C4-2B (cell line): ENCODE results near the gene TMEM266.
A peak's percentile ranks its signal among the peaks of the same experiment; 100 is the strongest.

Experiments used
- H3K27ac ChIP-seq: fragments of 450-650 bp; 2 replicates; pipeline ENCODE4 v1.5.1; 2017
- ZFX ChIP-seq: fragments of 450-650 bp; IDR thresholded peaks from 2 replicates; pipeline ENCODE4 v1.6.1; 2017
- TF ChIP-seq, protein P1 (sequence below): fragments of 450-650 bp; conservative IDR thresholded peaks from 2 replicates; pipeline ENCODE4 v1.5.1; 2017; ENCODE audit warnings: mild to moderate bottlenecking

The TMEM266 gene

DNA sequence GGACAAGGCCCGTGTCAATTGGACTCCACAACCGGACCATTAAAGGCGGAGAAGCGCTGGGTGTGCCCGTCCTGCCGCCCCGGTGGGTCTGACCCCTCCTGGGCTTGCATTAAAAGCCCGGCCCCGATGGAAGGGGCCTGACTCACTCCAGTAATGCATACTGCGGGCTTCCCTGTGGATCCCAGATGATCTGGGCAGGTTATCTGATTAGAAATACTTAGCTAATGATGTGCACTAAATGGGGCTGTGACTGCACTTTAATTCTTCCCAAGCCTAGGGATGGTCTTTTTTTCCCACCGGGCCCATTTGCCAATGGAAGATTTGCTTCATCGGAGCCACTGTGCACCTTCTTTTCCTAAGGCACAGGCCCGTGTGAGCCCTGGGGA lies 124.9 kb downstream of the TMEM266 start:
- H3K27ac ChIP-seq: no peak overlapping the region
- TF ChIP-seq, protein P1, sequence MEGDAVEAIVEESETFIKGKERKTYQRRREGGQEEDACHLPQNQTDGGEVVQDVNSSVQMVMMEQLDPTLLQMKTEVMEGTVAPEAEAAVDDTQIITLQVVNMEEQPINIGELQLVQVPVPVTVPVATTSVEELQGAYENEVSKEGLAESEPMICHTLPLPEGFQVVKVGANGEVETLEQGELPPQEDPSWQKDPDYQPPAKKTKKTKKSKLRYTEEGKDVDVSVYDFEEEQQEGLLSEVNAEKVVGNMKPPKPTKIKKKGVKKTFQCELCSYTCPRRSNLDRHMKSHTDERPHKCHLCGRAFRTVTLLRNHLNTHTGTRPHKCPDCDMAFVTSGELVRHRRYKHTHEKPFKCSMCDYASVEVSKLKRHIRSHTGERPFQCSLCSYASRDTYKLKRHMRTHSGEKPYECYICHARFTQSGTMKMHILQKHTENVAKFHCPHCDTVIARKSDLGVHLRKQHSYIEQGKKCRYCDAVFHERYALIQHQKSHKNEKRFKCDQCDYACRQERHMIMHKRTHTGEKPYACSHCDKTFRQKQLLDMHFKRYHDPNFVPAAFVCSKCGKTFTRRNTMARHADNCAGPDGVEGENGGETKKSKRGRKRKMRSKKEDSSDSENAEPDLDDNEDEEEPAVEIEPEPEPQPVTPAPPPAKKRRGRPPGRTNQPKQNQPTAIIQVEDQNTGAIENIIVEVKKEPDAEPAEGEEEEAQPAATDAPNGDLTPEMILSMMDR: no peak
- no peak for TF ChIP-seq ZFX

- no peak overlapping the region for H3K27ac ChIP-seq
- TF ChIP-seq, protein P1: peak; percentile 78
- no peak for TF ChIP-seq ZFX
These were observed 125.9 kb downstream of the TMEM266 start for GRCh38 chr15:76185716-76186115.

GRCh38 chr15:76187163-76187562 lies 127.4 kb downstream of the TMEM266 start:
- H3K27ac ChIP-seq: no peak overlapping the region
- TF ChIP-seq, protein P1: no peak
- no peak for TF ChIP-seq ZFX

GRCh38 chr15:76189106-76189505 lies 129.3 kb downstream of the TMEM266 start:
- TF ChIP-seq, protein P1: no peak
- TF ChIP-seq ZFX: no peak
- H3K27ac ChIP-seq: no peak overlapping the region

DNA sequence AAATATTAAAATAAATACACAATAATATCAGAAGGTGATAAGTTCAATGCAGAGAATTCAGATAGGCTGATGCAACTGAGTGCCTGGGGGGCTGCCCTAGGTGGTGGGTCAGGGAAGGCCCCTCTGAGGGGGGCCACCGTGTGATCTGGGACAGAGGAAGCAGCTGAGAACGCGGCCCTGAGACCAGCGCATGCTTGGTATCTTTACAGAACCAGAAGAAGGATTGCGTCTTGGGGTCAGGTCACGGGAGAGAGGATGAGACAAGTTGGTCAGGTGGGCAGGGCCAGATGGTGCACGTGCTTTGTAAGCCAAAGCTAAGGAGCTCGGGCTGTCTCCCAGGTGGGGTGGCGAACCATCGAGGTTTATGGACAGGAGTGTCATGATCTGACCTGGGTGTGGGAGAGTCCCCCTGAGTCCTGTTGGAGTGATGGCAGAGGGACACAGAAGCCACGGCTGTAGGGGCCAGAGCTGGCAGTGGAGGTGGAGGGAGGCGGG lies 130.3 kb downstream of the TMEM266 start:
- H3K27ac ChIP-seq: peak overlapping the region; percentile 59
- TF ChIP-seq, protein P1: no peak
- TF ChIP-seq ZFX: no peak

DNA sequence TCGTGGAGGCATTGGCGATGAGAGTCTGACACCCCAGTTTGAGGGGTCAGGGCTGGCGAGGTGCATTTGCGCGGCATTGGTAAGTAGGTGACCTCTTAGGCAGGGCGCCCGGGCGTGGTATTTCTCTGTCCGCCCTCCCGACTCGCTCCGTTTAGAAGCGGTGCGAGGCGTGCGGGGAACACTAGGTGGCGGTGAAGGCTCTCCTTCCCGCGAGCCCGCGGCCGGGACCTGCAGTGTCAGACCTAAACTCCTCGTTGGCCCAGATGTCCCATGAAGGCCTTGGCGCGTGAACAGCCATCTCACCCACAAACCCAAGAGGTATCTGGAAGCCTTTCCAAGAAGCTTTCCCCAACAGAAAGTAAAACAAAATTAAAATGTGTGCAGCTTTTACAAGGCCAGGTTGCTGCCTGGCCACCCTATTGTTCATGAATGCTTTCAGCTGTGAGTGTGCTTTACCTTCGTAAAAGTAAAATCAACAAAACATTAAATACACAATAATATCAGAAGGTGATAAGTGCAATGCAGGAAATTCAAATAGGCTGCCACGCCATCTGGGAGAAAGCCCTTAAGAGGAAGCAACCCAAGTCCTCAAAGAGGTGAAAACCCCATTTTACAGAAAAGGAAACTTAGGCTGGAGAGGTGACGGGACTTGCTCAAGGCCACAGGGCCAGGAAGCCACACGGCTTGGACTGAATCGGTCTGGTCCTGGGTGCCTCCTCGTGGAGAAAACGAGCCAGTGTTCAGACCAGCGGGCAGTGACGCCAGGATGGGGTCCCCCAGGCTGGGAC lies 131.2 kb downstream of the TMEM266 start:
- TF ChIP-seq ZFX: peak; percentile 29; the same call in 1 of the 2 replicates
- TF ChIP-seq, protein P1: peak; percentile 98
- peak overlapping the region; percentile 59 for H3K27ac ChIP-seq

DNA sequence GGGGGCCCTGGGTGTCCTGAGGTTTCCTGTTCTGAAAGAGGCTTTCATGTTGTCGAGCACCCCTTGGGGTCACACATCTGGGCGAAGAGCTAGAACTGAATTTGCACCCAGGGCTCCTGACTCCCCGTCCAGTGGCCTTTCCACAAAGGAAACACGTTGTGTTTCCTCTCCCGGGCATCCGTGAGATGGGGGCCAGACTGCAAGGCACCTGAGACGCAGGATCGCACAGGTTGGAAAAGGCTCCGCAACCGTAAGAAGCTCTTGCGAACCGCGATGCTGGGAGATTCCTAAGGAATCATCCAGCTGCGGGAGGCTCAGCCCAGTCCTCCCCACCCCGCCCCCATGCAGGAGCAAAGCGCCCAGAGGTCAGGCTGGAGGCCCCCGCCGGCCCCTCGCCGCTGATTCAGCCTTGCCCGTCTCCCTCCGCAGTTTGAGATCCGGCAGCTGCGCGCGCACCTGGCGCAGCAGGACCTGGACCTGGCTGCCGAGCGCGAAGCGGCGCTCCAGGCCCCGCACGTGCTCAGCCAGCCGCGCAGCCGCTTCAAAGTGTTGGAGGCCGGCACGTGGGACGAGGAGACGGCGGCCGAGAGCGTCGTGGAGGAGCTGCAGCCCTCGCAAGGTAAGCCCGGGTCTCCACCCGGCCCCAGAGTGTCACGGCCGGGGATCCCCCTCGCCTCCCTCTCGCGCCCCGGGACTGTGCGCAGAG lies 131.9 kb downstream of the TMEM266 start:
- peak overlapping the region; percentile 59 for H3K27ac ChIP-seq
- TF ChIP-seq ZFX: no peak
- TF ChIP-seq, protein P1: no peak
